DND-41 (cell line): Measurements from ENCODE around the gene DRAM2.
A peak's percentile ranks its signal among the peaks of the same experiment; 100 is the strongest.

Experiments used
- ATAC-seq: fragments of 200-7000 bp; cut with Tn5 transposase; 3 replicates; pipeline ENCODE4 v1.9.1; 2021; ENCODE audit warnings: low read depth; ENCODE audit not compliant: insufficient read depth
- DNase-seq: peaks from one replicate; pipeline ENCODE4 v3.0.0-alpha.2; 2020
- H2AFZ ChIP-seq: 2 replicates; pipeline ENCODE4 v1.6.0; 2012; ENCODE audit warnings: low read depth, low read length
- H3K27ac ChIP-seq: 2 replicates; pipeline ENCODE4 v1.5.1; 2012; ENCODE audit warnings: low read length, inconsistent platforms
- H3K27me3 ChIP-seq: fragments of 200-600 bp; sonication (generic); 2 replicates; pipeline ENCODE4 v1.6.0; 2012; ENCODE audit warnings: low read length, mild to moderate bottlenecking, inconsistent platforms; ENCODE audit not compliant: insufficient read depth, poor library complexity
- H3K36me3 ChIP-seq: 2 replicates; pipeline ENCODE4 v1.5.1; 2012; ENCODE audit warnings: low read length, inconsistent platforms; ENCODE audit not compliant: insufficient read depth
- H3K4me1 ChIP-seq: 2 replicates; pipeline ENCODE4 v1.5.1; 2012; ENCODE audit warnings: mild to moderate bottlenecking, low read length; ENCODE audit not compliant: insufficient read depth
- H3K4me2 ChIP-seq: 2 replicates; pipeline ENCODE4 v1.6.0; 2012; ENCODE audit warnings: mild to moderate bottlenecking, moderate library complexity, low read length, inconsistent platforms; ENCODE audit not compliant: insufficient read depth
- H3K4me3 ChIP-seq, 2 experiments: fragments of 200-600 bp in 1 of 2; shearing (Covaris generic) in 1 of 2; 2 replicates each; pipeline ENCODE4 v1.5.1; 2012 to 2016; ENCODE audit warnings: inconsistent platforms in 2 of 2, low read length in 2 of 2, mild to moderate bottlenecking in 2 of 2, low read depth in 1 of 2, moderate library complexity in 1 of 2
- H3K79me2 ChIP-seq: 2 replicates; pipeline ENCODE4 v1.6.0; 2012; ENCODE audit warnings: low read length, inconsistent platforms; ENCODE audit not compliant: insufficient read depth
- H3K9ac ChIP-seq: 2 replicates; pipeline ENCODE4 v1.6.0; 2012; ENCODE audit warnings: low read depth, mild to moderate bottlenecking, inconsistent platforms, low read length, moderate library complexity
- H3K9me3 ChIP-seq: 2 replicates; pipeline ENCODE4 v1.5.1; 2012; ENCODE audit warnings: low read length, moderate library complexity, mild to moderate bottlenecking, inconsistent platforms; ENCODE audit not compliant: insufficient read depth, severe bottlenecking
- H4K20me1 ChIP-seq: 2 replicates; pipeline ENCODE4 v1.6.0; 2012; ENCODE audit warnings: low read length; ENCODE audit not compliant: insufficient read depth
- CTCF ChIP-seq: IDR thresholded peaks from 2 replicates; pipeline ENCODE4 v1.5.1; 2012; ENCODE audit warnings: borderline replicate concordance, low read length, moderate library complexity, mild to moderate bottlenecking; ENCODE audit not compliant: poor library complexity, severe bottlenecking; ENCODE audit errors: extremely low read depth
- EZH2 ChIP-seq: IDR thresholded peaks from 3 replicates; pipeline ENCODE4 v1.6.1; 2012; ENCODE audit warnings: borderline replicate concordance, low read depth, mild to moderate bottlenecking, moderate library complexity, low read length, inconsistent platforms; ENCODE audit not compliant: severe bottlenecking

The DRAM2 gene

GRCh38 chr1:111147948-111148347, 8.1 kb upstream of the DRAM2 start:
- ATAC-seq (no peak), DNase-seq (no peak)
- Histone ChIP-seq H3K36me3 (peaks cover 65% of the 10 kb centered on the region), H3K79me2 (peaks cover 100% of the 10 kb centered on the region), H4K20me1 (peaks cover 14% of the 10 kb centered on the region), H3K4me3 (no peak overlapping the region), H3K27me3 (no peaks in the 10 kb centered on the region), H3K27ac (no peak overlapping the region), H3K4me1 (peaks cover 52% of the 10 kb centered on the region), H3K9me3 (no peaks in the 10 kb centered on the region), H3K9ac (no peak overlapping the region), H3K4me2 (peak overlapping the region; percentile 32; the same call in 1 of the 2 replicates), H2AFZ (no peak overlapping the region)
- TF ChIP-seq EZH2 (no peak), CTCF (no peak)

- H3K27ac ChIP-seq = no peak overlapping the region; the same call in 1 of the 2 replicates
- no peaks in the 10 kb centered on the region for H3K9me3 ChIP-seq
- no peaks in the 10 kb centered on the region for H3K27me3 ChIP-seq
- H2AFZ ChIP-seq = no peak overlapping the region
- DNase-seq (no peak), ATAC-seq (no peak)
- H3K36me3 ChIP-seq = peaks cover 47% of the 10 kb centered on the region
- H3K79me2 ChIP-seq = peaks cover 100% of the 10 kb centered on the region
- H3K4me3 ChIP-seq = no peak overlapping the region
- H4K20me1 ChIP-seq = peaks cover 17% of the 10 kb centered on the region
- H3K4me2 ChIP-seq = peak overlapping the region; percentile 36; the same call in 1 of the 2 replicates
- TF ChIP-seq EZH2 = no peak
- TF ChIP-seq CTCF = no peak
- no peak overlapping the region for H3K9ac ChIP-seq
- H3K4me1 ChIP-seq = peaks cover 63% of the 10 kb centered on the region
Observed at GRCh38 chr1:111145963-111146768, 6.3 kb upstream of the DRAM2 start.

GRCh38 chr1:111145542-111145941, 5.6 kb upstream of the DRAM2 start:
- Histone ChIP-seq H3K4me1 (peaks cover 62% of the 10 kb centered on the region), H3K79me2 (peaks cover 100% of the 10 kb centered on the region), H3K27me3 (no peaks in the 10 kb centered on the region), H3K4me2 (peak overlapping the region; percentile 36; the same call in 1 of the 2 replicates), H4K20me1 (peaks cover 23% of the 10 kb centered on the region), H3K27ac (peak overlapping the region; percentile 41), H3K4me3 (0 out of 4 replicates have a peak overlapping the region, but pooled peaks of 1 of the 2 experiments have one; percentile 10), H3K9ac (no peak overlapping the region), H2AFZ (no peak overlapping the region), H3K9me3 (no peaks in the 10 kb centered on the region), H3K36me3 (peaks cover 41% of the 10 kb centered on the region)
- TF ChIP-seq CTCF = no peak
- TF ChIP-seq EZH2 = no peak
- DNase-seq = no peak
- ATAC-seq = 0 out of 3 replicates have a peak, but pooled peaks have one; percentile 35
